PC-3 (cell line): ENCODE results near the gene VAMP3. TPM values are rescaled to one million over a fixed set of nuclear protein-coding genes. Genes with fewer than 3 reads are reported as not detected.

Source experiments
- ATAC-seq: fragments of 200-7000 bp; cut with Tn5 transposase; 2 replicates; pipeline ENCODE4 v1.9.1; 2020; ENCODE audit warnings: mild to moderate bottlenecking, moderate library complexity
- BruUV-seq: library from RNA; stranded (reverse); fragments of 400-500 nt; replicated peaks from 2 replicates; lab custom pipeline; 2021; lab: Mats Ljungman, UMichigan
- CTCF ChIA-PET: fragments of 300-600 bp; sonication (Branson Sonifier 250); formaldehyde crosslinking; loops from one replicate; lab custom pipeline; 2022; ENCODE audit warnings: antibody characterized with exemption; lab: Charles Lee
- POLR2A ChIA-PET: fragments of 300-600 bp; sonication (Branson Sonifier 250); formaldehyde crosslinking; loops from one replicate; lab custom pipeline; 2022; ENCODE audit warnings: antibody characterized with exemption; ENCODE audit not compliant: unreplicated experiment; lab: Charles Lee
- DNase-seq: peaks from one replicate; pipeline ENCODE4 v3.0.0-alpha.2; 2015
- H2AFZ ChIP-seq: fragments of 300-600 bp; sonication (generic); 2 replicates; pipeline ENCODE4 v1.6.0; 2016; ENCODE audit warnings: antibody characterized with exemption, low read length
- H3F3A ChIP-seq: fragments of 300-600 bp; sonication (generic); one replicate; pipeline ENCODE4 v1.6.0; 2017; ENCODE audit warnings: antibody characterized with exemption, low read length, control low read depth, mild to moderate bottlenecking; ENCODE audit not compliant: unreplicated experiment
- H3K27ac ChIP-seq: fragments of 300-600 bp; sonication (generic); 2 replicates; pipeline ENCODE4 v1.5.1; 2016; ENCODE audit warnings: mild to moderate bottlenecking, low read length
- H3K27me3 ChIP-seq: fragments of 300-600 bp; sonication (generic); 2 replicates; pipeline ENCODE4 v1.6.1; 2016; ENCODE audit warnings: low read length, mixed read lengths
- H3K36me3 ChIP-seq: fragments of 300-600 bp; sonication (generic); 2 replicates; pipeline ENCODE4 v1.6.1; 2016; ENCODE audit warnings: low read depth, mixed run types, low read length, mixed read lengths
- H3K4me1 ChIP-seq: fragments of 300-600 bp; sonication (generic); 2 replicates; pipeline ENCODE4 v1.5.1; 2016; ENCODE audit warnings: low read length; ENCODE audit not compliant: insufficient read depth
- H3K4me2 ChIP-seq: fragments of 300-600 bp; sonication (generic); 2 replicates; pipeline ENCODE4 v1.6.0; 2016; ENCODE audit warnings: low read length
- H3K4me3 ChIP-seq: fragments of 300-600 bp; sonication (generic); 2 replicates; pipeline ENCODE4 v1.5.1; 2016; ENCODE audit warnings: mild to moderate bottlenecking, low read length, mixed read lengths
- H3K79me2 ChIP-seq: fragments of 300-600 bp; sonication (generic); 2 replicates; pipeline ENCODE4 v1.6.1; 2017; ENCODE audit warnings: low read length, mixed read lengths
- H3K9ac ChIP-seq: fragments of 300-600 bp; sonication (generic); 2 replicates; pipeline ENCODE4 v1.6.0; 2016; ENCODE audit warnings: mild to moderate bottlenecking, low read length
- H3K9me2 ChIP-seq: fragments of 300-600 bp; sonication (generic); replicated peaks from 2 replicates; pipeline ENCODE4 v1.6.1; 2016; ENCODE audit warnings: mixed run types, low read length, mixed read lengths
- H3K9me3 ChIP-seq: fragments of 300-600 bp; sonication (generic); 2 replicates; pipeline ENCODE4 v1.6.1; 2016; ENCODE audit warnings: low read length, mixed read lengths
- H4K20me1 ChIP-seq: fragments of 300-600 bp; sonication (generic); 2 replicates; pipeline ENCODE4 v1.6.1; 2016; ENCODE audit warnings: low read length, mixed read lengths
- CTCF ChIP-seq: fragments of 300-600 bp; sonication (generic); conservative IDR thresholded peaks from 2 replicates; pipeline ENCODE4 v1.5.1; 2017; ENCODE audit warnings: antibody characterized with exemption, low read depth, mild to moderate bottlenecking, low read length
- EZH2 ChIP-seq: fragments of 300-600 bp; sonication (generic); IDR thresholded peaks from one replicate; pipeline ENCODE4 v1.6.1; 2017; ENCODE audit warnings: antibody characterized with exemption, mild to moderate bottlenecking, low read length; ENCODE audit not compliant: unreplicated experiment
- EZH2phosphoT487 ChIP-seq: fragments of 300-600 bp; sonication (generic); IDR thresholded peaks from 2 replicates; pipeline ENCODE4 v1.6.1; 2018; ENCODE audit warnings: mild to moderate bottlenecking, antibody characterized with exemption, low read length, borderline replicate concordance
- intact Hi-C: fragments of 100-400 bp; cut with micrococcal nuclease; formaldehyde crosslinking; loops from 2 replicates; pipeline ENCODE4 v1.9.0; 2023
- total RNA-seq: library from RNA; depleted of rRNA; stranded (reverse); fragments of >200 nt; gene quantifications from 2 replicates; pipeline ENCODE4 v1.2.3, GENCODE V29; 2014

VAMP3 gene
- total RNA-seq, 1 experiment from 2014 or later, result 64.2 TPM

GRCh38 chr1:7809742-7810141 is 38.6 kb downstream of the VAMP3 start:
- peak overlapping the region; percentile 10; the same call in 1 of the 2 replicates for H3K9ac ChIP-seq
- no peak overlapping the region for H2AFZ ChIP-seq
- H3K36me3 ChIP-seq, result peaks cover 20% of the 10 kb centered on the region
- peaks cover 11% of the 10 kb centered on the region for H3K4me1 ChIP-seq
- H3K79me2 ChIP-seq, result no peaks in the 10 kb centered on the region
- TF ChIP-seq EZH2phosphoT487 (no peak), CTCF (no peak), EZH2 (no peak)
- H3K4me3 ChIP-seq, result no peak overlapping the region
- ChIA-PET POLR2A (no interaction called here), CTCF (interaction anchor here (0.6 kb wide), 1 partner anchor 73 kb away, joined by 3 read pairs; no protein-coding TSS in a partner anchor)
- H3K27ac ChIP-seq, result peak overlapping the region; percentile 68
- intact Hi-C loops, result no loop called here
- no peaks in the 10 kb centered on the region for H3K9me2 ChIP-seq
- 0 out of 2 replicates have a peak, but pooled peaks cover 9% of the 10 kb centered on the region for H3K9me3 ChIP-seq
- ATAC-seq (no peak), DNase-seq (no peak)
- H4K20me1 ChIP-seq, result no peaks in the 10 kb centered on the region
- H3K27me3 ChIP-seq, result no peaks in the 10 kb centered on the region
- H3K4me2 ChIP-seq, result no peak overlapping the region
- BruUV-seq, result no TSS peak
- no peaks in the 10 kb centered on the region for H3F3A ChIP-seq

- Histone ChIP-seq H3K9me3 (0 out of 2 replicates have a peak, but pooled peaks cover 9% of the 10 kb centered on the region), H3K4me1 (peaks cover 11% of the 10 kb centered on the region), H3K79me2 (no peaks in the 10 kb centered on the region), H2AFZ (no peak overlapping the region), H3K36me3 (peaks cover 18% of the 10 kb centered on the region), H3K4me3 (no peak overlapping the region), H3F3A (no peaks in the 10 kb centered on the region), H3K27ac (peak overlapping the region; percentile 68), H3K9ac (peak overlapping the region; percentile 10; the same call in 1 of the 2 replicates), H4K20me1 (no peaks in the 10 kb centered on the region), H3K9me2 (no peaks in the 10 kb centered on the region), H3K4me2 (no peak overlapping the region), H3K27me3 (no peaks in the 10 kb centered on the region)
- BruUV-seq, result no TSS peak
- CTCF ChIA-PET, result interaction anchor here (0.6 kb wide), 1 partner anchor 73 kb away, joined by 3 read pairs; no protein-coding TSS in a partner anchor
- POLR2A ChIA-PET, result interaction anchor here (0.6 kb wide), 1 partner anchor 154 kb away, joined by 3 read pairs; no protein-coding TSS in a partner anchor
- intact Hi-C loops, result no loop called here
- TF ChIP-seq CTCF (no peak), EZH2phosphoT487 (no peak), EZH2 (no peak)
- ATAC-seq, result peak; percentile 100
- peak; percentile 93 for DNase-seq
Measured at GRCh38 chr1:7810395-7810794, 39.3 kb downstream of the VAMP3 start.

- DNase-seq (no peak), ATAC-seq (no peak)
- no peaks in the 10 kb centered on the region for H3F3A ChIP-seq
- no peak overlapping the region for H3K9ac ChIP-seq
- H3K36me3 ChIP-seq, result peaks cover 18% of the 10 kb centered on the region
- ChIA-PET CTCF (no interaction called here), POLR2A (no interaction called here)
- no TSS peak for BruUV-seq
- 0 out of 2 replicates have a peak, but pooled peaks cover 9% of the 10 kb centered on the region for H3K9me3 ChIP-seq
- no peak overlapping the region for H3K4me3 ChIP-seq
- peaks cover 11% of the 10 kb centered on the region for H3K4me1 ChIP-seq
- no peaks in the 10 kb centered on the region for H3K9me2 ChIP-seq
- no peak overlapping the region for H2AFZ ChIP-seq
- H3K4me2 ChIP-seq, result no peak overlapping the region
- no peak for TF ChIP-seq CTCF
- no peak for TF ChIP-seq EZH2phosphoT487
- H3K79me2 ChIP-seq, result no peaks in the 10 kb centered on the region
- H3K27me3 ChIP-seq, result no peaks in the 10 kb centered on the region
- H3K27ac ChIP-seq, result no peak overlapping the region
- H4K20me1 ChIP-seq, result no peaks in the 10 kb centered on the region
- intact Hi-C loops, result no loop called here
Measured at GRCh38 chr1:7811476-7811875, 40.4 kb downstream of the VAMP3 start.
